ENCODE results near the gene TRIOBP.
"Not testable (repeated sequence)": the region's sequence is repeated elsewhere in the genome, so short reads cannot be mapped to it uniquely, and the experiment has no call there.

Gene TRIOBP

GRCh38 chr22:37714634-37715033 lies 17.8 kb downstream of the TRIOBP start:
- TF ChIP-seq ZFX (IDR thresholded peaks at IDR 0.05) (no peak), CTCF (conservative IDR thresholded peaks at IDR 0.05) (no peak)
- no peak overlapping the region for H3K27ac ChIP-seq

GRCh38 chr22:37715760-37716159 lies 18.9 kb downstream of the TRIOBP start:
- no peak for TF ChIP-seq CTCF (conservative IDR thresholded peaks at IDR 0.05)
- TF ChIP-seq ZFX (IDR thresholded peaks at IDR 0.05), result no peak
- H3K27ac ChIP-seq, result no peak overlapping the region

- TF ChIP-seq CTCF (conservative IDR thresholded peaks at IDR 0.05), result no peak
- no peak for TF ChIP-seq ZFX (IDR thresholded peaks at IDR 0.05)
- H3K27ac ChIP-seq, result no peak overlapping the region
These were observed 19.9 kb downstream of the TRIOBP start for GRCh38 chr22:37716708-37717107.

- H3K27ac ChIP-seq, result not testable (repeated sequence)
These were observed 20.4 kb downstream of the TRIOBP start for GRCh38 chr22:37717235-37717634.

GRCh38 chr22:37717746-37718305 lies 21.0 kb downstream of the TRIOBP start:
- not testable (repeated sequence) for H3K27ac ChIP-seq

- TF ChIP-seq ZFX (IDR thresholded peaks at IDR 0.05), result no peak
- TF ChIP-seq CTCF (conservative IDR thresholded peaks at IDR 0.05), result no peak
- no peak overlapping the region for H3K27ac ChIP-seq
These were observed 28.8 kb downstream of the TRIOBP start for GRCh38 chr22:37725551-37726240.

GRCh38 chr22:37726241-37726887 lies 29.5 kb downstream of the TRIOBP start:
- H3K27ac ChIP-seq, result no peak overlapping the region
- TF ChIP-seq CTCF (conservative IDR thresholded peaks at IDR 0.05) (no peak), ZFX (IDR thresholded peaks at IDR 0.05) (no peak)

GRCh38 chr22:37728620-37729019 lies 31.8 kb downstream of the TRIOBP start:
- H3K27ac ChIP-seq, result no peak overlapping the region
- TF ChIP-seq CTCF (conservative IDR thresholded peaks at IDR 0.05), result no peak
- no peak for TF ChIP-seq ZFX (IDR thresholded peaks at IDR 0.05)
